Uterine smooth muscle cell (primary cell): ENCODE results near the gene RWDD1. TPM values are rescaled to one million over a fixed set of nuclear protein-coding genes. Genes with fewer than 3 reads are reported as not detected.

ENCODE experiments used
- total RNA-seq: library from RNA; depleted of rRNA; stranded (reverse); fragments of >200 nt; gene quantifications from 2 replicates; pipeline ENCODE4 v1.2.3, GENCODE V29; 2014

RWDD1 gene, protein sequence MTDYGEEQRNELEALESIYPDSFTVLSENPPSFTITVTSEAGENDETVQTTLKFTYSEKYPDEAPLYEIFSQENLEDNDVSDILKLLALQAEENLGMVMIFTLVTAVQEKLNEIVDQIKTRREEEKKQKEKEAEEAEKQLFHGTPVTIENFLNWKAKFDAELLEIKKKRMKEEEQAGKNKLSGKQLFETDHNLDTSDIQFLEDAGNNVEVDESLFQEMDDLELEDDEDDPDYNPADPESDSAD
- 27.0 and 27.4 TPM in 2 replicates for total RNA-seq

DNA sequence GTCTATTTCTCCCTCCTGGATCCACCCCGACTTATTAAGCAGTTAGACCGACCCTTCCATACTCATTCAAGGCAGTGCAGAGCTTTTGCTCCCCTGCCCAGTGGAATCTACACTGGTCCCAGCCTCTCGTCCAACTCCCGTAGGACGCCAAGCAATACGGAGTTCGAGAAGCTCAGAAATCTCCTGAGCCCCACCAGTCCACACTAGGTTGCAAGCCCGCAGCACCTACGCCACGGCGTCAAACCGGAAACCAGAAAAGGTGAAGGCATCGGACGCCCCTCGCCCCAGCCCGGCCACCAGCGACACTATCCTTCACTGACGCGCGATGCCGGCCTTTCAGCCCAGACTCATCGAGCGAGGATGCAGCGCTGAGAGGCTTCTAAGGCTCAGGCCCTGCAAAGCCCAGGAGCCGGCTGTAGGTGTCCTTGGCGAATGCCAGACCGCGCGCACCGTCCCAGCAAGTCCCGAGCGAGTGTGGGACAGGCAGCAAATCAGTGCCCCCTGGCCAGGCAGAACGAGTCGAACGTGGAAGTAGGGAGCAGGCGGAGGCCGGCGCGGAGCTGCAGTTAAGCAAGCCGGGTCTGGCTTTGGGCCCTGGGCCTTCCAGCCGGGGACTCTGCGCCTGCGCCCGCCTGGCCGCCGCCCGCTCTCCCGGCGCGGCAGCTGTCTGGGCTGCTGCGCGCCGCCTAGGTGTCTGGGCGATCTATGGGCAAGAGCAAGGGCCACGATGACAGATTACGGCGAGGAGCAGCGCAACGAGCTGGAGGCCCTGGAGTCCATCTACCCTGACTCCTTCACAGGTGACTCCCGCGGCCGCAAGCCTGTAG is at the start of gene RWDD1:
TSS of gene RWDD1 (plus strand) at position 649 of the 827 bp plus-strand sequence. CDS start at position 728, 79 bp downstream.

DNA sequence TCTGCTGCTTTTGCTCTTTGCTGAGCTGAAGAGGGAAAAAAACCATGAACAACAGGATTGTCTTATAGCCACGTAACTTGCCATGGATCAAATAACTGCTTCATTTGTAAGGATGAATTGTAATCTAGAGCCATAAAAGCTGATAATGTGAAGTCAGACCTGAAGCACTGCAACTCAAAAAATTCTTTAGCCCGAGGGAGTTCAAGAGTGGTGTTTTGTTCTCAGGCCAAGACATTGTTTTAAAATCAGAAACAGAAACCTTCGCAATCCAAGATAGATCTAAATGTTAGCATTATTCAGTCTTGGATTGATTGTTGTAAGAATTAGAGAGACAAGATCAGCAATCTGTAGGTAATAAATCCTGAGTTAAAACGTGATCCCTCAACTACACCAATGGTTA is 25.7 kb upstream of the RWDD1 start, which contains the start of gene TRAPPC3L:
TSS of gene TRAPPC3L (minus strand) at position 34 of the 400 bp plus-strand sequence. CDS start 170 bp downstream, outside the sequence.

DNA sequence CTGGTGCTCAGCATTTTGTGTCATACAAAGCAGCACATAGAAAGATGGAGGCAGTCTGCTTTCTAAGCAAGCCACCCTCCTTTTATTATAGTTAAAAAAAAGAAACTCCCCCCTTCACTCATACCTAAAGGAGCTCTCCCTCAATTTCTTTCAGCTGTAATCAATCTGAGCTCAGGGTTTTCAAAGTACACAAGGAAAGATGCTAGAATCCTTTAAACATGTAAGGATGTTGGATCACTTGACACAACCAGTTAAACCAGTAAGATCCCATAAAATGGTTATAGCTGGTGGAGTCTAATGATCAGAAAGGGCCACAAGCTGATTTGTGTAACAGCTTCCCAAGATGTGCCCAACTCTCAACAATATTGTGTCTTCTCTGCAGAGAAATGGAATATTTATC is 17.9 kb upstream of the RWDD1 start, which contains the start of gene CALHM4:
TSS of gene CALHM4 (plus strand) at position 301 of the 400 bp plus-strand sequence. CDS start at position 344, 43 bp downstream.

DNA sequence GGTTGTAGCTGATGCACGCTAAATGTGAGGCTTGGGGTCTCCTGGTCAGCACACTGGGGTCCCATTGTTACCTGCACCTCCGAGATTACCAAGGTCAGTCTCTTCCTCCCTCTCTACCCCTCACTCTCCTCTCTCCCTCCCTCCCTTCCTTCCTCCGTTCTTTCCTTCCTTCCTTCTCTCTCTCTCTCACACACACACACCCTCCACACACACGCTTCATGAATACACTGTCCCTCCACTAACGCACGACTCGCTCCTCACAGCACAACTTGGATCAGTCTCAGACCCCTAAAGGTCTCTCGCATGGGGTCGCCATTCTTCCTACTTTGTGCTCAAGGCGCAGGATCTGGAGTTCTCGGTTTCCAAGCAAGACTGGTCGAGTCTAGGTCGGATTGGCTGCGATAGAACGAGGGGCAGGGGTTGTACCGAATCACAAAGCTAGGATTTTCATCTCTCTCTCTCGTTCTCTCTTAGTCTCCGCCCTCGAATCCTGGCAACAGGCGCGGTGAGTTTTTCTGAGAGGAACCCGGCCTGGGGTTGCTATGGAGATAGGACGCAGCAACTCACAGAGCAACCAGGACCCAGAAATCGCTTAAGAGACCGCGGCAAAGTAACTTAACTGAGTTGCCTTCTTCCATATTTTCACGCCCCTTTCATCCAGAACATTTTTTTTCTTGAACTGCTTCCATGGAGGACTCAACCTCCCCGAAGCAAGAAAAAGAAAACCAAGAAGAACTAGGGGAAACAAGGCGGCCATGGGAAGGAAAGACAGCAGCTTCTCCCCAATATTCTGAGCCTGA is 44.8 kb downstream of the RWDD1 start, which contains the start of gene RSPH4A:
TSS of gene RSPH4A (plus strand) at position 543 of the 800 bp plus-strand sequence. CDS start at position 688, 145 bp downstream.

Other genes with a start within 250 kb of the RWDD1 start
- 76.7 and 143 TPM in 2 replicates for gene DSE, start 200.6 kb upstream of the RWDD1 start, total RNA-seq
- gene CALHM6, start 110.1 kb upstream of the RWDD1 start, total RNA-seq = 0.62 and 0.89 TPM in 2 replicates
- 1.00 and 3.0 TPM in 2 replicates for gene CALHM5, start 59.9 kb upstream of the RWDD1 start, total RNA-seq
- not detected in 2 replicates for gene TRAPPC3L, start 25.8 kb upstream of the RWDD1 start, total RNA-seq
- gene CALHM4, start 17.8 kb upstream of the RWDD1 start, total RNA-seq = not detected in 2 replicates
- gene RSPH4A, start 45.0 kb downstream of the RWDD1 start, total RNA-seq = 0.11 and 0.12 TPM in 2 replicates
- 16.0 and 20.0 TPM in 2 replicates for gene ZUP1, start 97.3 kb downstream of the RWDD1 start, total RNA-seq
- 12.4 and 15.6 TPM in 2 replicates for gene KPNA5, start 109.7 kb downstream of the RWDD1 start, total RNA-seq
- gene FAM162B, start 194.2 kb downstream of the RWDD1 start, total RNA-seq = 6.5 and 14.1 TPM in 2 replicates